Effector memory CD8-positive, alpha-beta T cell (primary cell): Measurements from ENCODE around the gene CCDC24.

Experiments
- ATAC-seq: fragments of 150-1000 bp; cut with Tn5 transposase; replicated peaks from 2 replicates; pipeline ENCODE4 v1.10.0; 2021; ENCODE audit warnings: mild to moderate bottlenecking, moderate library complexity
- DNase-seq, 3 experiments: peaks; one replicate each; pipeline ENCODE4 v3.0.0; 2021
- H3K27ac Mint-ChIP-seq, 2 donors: one replicate each; pipeline ENCODE4 v1.8.0; 2022; ENCODE audit warnings: mild to moderate bottlenecking in 2 of 2, mixed read lengths in 2 of 2, moderate library complexity in 2 of 2
- H3K27me3 Mint-ChIP-seq, 2 donors: one replicate each; pipeline ENCODE4 v1.8.0; 2022; ENCODE audit warnings: mixed read lengths in 2 of 2
- H3K36me3 Mint-ChIP-seq: one replicate; pipeline ENCODE4 v1.8.0; 2022; ENCODE audit warnings: mild to moderate bottlenecking, moderate library complexity, mixed read lengths; ENCODE audit not compliant: insufficient read depth
- H3K4me1 Mint-ChIP-seq, 2 donors: one replicate each; pipeline ENCODE4 v1.8.0; 2022; ENCODE audit warnings: low read depth in 2 of 2, mixed read lengths in 2 of 2
- H3K4me3 Mint-ChIP-seq, 2 donors: one replicate each; pipeline ENCODE4 v1.8.0; 2022; ENCODE audit warnings: mild to moderate bottlenecking in 2 of 2, mixed read lengths in 2 of 2, moderate library complexity in 2 of 2
- H3K9me3 Mint-ChIP-seq, 2 donors: one replicate each; pipeline ENCODE4 v1.8.0; 2022; ENCODE audit warnings: mixed read lengths in 2 of 2
- total RNA-seq, 9 experiments: gene quantifications; one replicate each; lab custom pipeline; 2026; lab: John Stamatoyannopoulos, UW

Gene CCDC24
- 0.88 to 7.4 (median 2.7) reads per million in 9 experiments for total RNA-seq

DNA sequence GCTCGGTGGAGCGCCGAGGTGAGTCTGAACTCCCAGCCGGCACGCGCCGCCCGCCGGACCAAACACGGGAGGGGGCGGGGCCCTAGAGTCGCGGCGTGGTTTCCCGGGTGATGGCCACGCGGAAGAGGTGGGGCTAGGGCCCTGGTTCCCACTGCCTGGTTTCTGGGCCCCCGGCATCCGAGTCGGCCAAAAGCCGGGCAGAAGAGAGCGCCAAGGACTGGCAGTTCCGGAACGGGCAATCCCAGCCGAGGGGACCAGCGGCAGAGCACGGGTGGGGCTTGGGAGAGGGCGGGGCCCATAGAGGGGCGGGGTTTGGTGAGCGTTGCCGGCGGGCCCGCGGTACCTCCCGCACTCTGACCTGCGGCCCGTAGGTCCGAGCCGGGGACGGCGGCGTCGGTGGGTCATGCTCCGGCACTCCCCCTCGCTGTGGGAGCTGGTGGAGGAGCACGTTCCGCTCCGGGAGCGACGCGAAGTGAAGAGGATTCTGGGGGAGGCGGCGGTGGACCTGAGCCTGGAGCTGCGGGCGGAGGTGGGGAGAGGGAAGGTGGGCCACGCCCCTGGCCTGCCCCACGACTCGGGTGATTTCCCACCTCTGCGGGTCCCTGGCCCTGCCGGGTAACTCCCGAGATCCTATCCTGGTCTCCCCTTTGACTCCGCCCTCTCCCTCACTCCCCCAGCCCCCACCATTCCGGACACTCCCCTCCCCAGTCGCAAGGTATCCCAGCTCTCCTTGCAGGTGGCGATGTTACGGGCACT lies at the start of gene CCDC24:
Gene CCDC24 (plus strand): TSS at position 124 of the 756 bp plus-strand sequence. CDS start 280 bp downstream, at position 404.
- Mint-ChIP-seq H3K4me3 (peak within 1 kb of the TSS; percentile 94 to 96), H3K36me3 (peaks cover 6% of the 10 kb centered on the region), H3K27me3 (no peaks in the 10 kb centered on the region), H3K27ac (peak within 1 kb of the TSS; percentile 92 to 95), H3K4me1 (peaks cover 8 to 14% of the 10 kb centered on the region in 2 donors), H3K9me3 (no peaks in the 10 kb centered on the region)
- ATAC-seq (peak; percentile 88), DNase-seq (peak; percentile 71 to 75 (median 72))

- Mint-ChIP-seq H3K27me3 (no peaks in the 10 kb centered on the region), H3K27ac (peak overlapping the region in 1 of 2 donors; percentile 36), H3K4me1 (peaks cover 14 to 32% of the 10 kb centered on the region in 2 donors), H3K36me3 (peaks cover 5% of the 10 kb centered on the region), H3K9me3 (no peaks in the 10 kb centered on the region), H3K4me3 (no peak overlapping the region)
- DNase-seq (no peak), ATAC-seq (no peak)
Observed at GRCh38 chr1:43942411-43942810, 49.0 kb upstream of the CCDC24 start.

DNA sequence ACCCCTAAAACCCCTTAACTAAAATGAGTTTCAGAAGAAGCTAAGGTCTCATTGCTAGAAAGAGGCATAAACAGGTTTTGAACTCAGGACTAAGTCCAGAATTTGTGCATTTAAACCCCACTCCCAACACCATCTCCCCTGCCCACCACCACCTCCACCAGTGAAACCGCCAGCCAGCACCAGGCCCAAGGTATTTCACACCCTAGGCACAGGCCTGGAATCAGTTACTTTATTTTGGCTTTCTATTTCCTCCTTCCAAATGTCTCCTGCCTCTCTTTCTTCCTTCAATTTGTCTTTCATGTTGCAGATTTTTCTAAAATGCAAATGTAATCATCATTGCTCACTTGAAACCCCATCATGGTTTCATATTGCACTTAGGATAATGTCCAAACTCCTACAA lies 46.5 kb upstream of the CCDC24 start:
- no peaks in the 10 kb centered on the region for H3K27me3 Mint-ChIP-seq
- peaks cover 29 to 51% of the 10 kb centered on the region in 2 donors for H3K4me1 Mint-ChIP-seq
- ATAC-seq (no peak), DNase-seq (no peak)
- no peaks in the 10 kb centered on the region for H3K9me3 Mint-ChIP-seq
- peak overlapping the region in 1 of 2 donors; percentile 5 for H3K4me3 Mint-ChIP-seq
- H3K27ac Mint-ChIP-seq: peak overlapping the region in 1 of 2 donors; percentile 57
- no peaks in the 10 kb centered on the region for H3K36me3 Mint-ChIP-seq

DNA sequence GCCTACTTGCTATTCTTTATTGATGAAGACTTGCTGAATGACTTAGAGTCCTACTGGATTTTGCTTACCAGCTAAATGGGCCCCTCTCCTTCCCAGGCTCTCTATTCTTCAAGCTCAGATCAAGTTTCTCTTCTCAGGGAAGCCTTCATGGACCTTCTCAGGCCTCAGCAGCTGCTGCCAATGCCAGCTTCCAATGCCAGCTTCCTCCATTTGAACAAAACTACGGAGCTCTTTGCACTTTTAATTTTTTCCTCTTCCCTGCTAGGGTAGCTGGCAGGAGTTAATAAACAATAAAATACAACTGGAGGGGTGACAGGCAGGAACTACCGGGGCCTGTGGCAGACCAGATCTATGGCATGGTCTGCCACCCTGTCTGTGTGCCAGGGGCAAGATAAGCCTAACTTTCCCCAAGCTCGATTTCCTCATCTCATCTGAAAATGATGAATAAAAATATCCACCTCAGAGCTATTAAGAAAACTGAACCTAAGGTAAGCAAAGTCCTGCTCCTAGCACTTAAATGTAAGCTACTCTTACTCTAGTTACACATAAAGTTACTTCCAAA lies 45.6 kb upstream of the CCDC24 start:
- no peaks in the 10 kb centered on the region for H3K36me3 Mint-ChIP-seq
- no peaks in the 10 kb centered on the region for H3K27me3 Mint-ChIP-seq
- H3K4me1 Mint-ChIP-seq: peaks cover 31 to 58% of the 10 kb centered on the region in 2 donors
- ATAC-seq: no peak
- H3K4me3 Mint-ChIP-seq: peak overlapping the region; percentile 94 to 96
- H3K9me3 Mint-ChIP-seq: no peaks in the 10 kb centered on the region
- no peak for DNase-seq
- peak overlapping the region; percentile 94 to 98 for H3K27ac Mint-ChIP-seq

- Mint-ChIP-seq H3K36me3 (peaks cover 3% of the 10 kb centered on the region), H3K27ac (peak within 1 kb of the TSS; percentile 94 to 98), H3K9me3 (no peaks in the 10 kb centered on the region), H3K4me3 (peak within 1 kb of the TSS; percentile 94 to 96), H3K4me1 (peaks cover 34 to 65% of the 10 kb centered on the region in 2 donors), H3K27me3 (no peaks in the 10 kb centered on the region)
- DNase-seq: peak; percentile 94 to 98 (median 96)
- peak; percentile 96 for ATAC-seq
Observed at GRCh38 chr1:43946236-43947060, 45.0 kb upstream of the CCDC24 start, which contains the start of gene IPO13. IPO13 (plus strand) TSS chr1:43946950; CDS start chr1:43947601, 651 bp downstream.

GRCh38 chr1:43947061-43947873 lies 44.1 kb upstream of the CCDC24 start:
- Mint-ChIP-seq H3K27me3 (no peaks in the 10 kb centered on the region), H3K36me3 (peaks cover 3% of the 10 kb centered on the region), H3K4me3 (peak overlapping the region; percentile 94 to 96), H3K4me1 (peaks cover 34 to 66% of the 10 kb centered on the region in 2 donors), H3K9me3 (no peaks in the 10 kb centered on the region), H3K27ac (peak overlapping the region; percentile 94 to 98)
- DNase-seq (peak in 1 of 3 experiments; percentile 11), ATAC-seq (no peak)

- DNase-seq (no peak), ATAC-seq (no peak)
- H3K4me3 Mint-ChIP-seq: peak overlapping the region; percentile 94 to 96
- peaks cover 3% of the 10 kb centered on the region for H3K36me3 Mint-ChIP-seq
- peak overlapping the region; percentile 94 to 98 for H3K27ac Mint-ChIP-seq
- no peaks in the 10 kb centered on the region for H3K27me3 Mint-ChIP-seq
- no peaks in the 10 kb centered on the region for H3K9me3 Mint-ChIP-seq
- H3K4me1 Mint-ChIP-seq: peaks cover 34 to 60% of the 10 kb centered on the region in 2 donors
Observed at GRCh38 chr1:43947874-43948437, 43.4 kb upstream of the CCDC24 start.

- Mint-ChIP-seq H3K36me3 (peaks cover 3% of the 10 kb centered on the region), H3K4me1 (peaks cover 32 to 58% of the 10 kb centered on the region in 2 donors), H3K27ac (no peak overlapping the region), H3K27me3 (no peaks in the 10 kb centered on the region), H3K9me3 (no peaks in the 10 kb centered on the region), H3K4me3 (no peak overlapping the region)
- ATAC-seq (no peak), DNase-seq (no peak)
Observed at GRCh38 chr1:43949678-43950077, 41.7 kb upstream of the CCDC24 start.

DNA sequence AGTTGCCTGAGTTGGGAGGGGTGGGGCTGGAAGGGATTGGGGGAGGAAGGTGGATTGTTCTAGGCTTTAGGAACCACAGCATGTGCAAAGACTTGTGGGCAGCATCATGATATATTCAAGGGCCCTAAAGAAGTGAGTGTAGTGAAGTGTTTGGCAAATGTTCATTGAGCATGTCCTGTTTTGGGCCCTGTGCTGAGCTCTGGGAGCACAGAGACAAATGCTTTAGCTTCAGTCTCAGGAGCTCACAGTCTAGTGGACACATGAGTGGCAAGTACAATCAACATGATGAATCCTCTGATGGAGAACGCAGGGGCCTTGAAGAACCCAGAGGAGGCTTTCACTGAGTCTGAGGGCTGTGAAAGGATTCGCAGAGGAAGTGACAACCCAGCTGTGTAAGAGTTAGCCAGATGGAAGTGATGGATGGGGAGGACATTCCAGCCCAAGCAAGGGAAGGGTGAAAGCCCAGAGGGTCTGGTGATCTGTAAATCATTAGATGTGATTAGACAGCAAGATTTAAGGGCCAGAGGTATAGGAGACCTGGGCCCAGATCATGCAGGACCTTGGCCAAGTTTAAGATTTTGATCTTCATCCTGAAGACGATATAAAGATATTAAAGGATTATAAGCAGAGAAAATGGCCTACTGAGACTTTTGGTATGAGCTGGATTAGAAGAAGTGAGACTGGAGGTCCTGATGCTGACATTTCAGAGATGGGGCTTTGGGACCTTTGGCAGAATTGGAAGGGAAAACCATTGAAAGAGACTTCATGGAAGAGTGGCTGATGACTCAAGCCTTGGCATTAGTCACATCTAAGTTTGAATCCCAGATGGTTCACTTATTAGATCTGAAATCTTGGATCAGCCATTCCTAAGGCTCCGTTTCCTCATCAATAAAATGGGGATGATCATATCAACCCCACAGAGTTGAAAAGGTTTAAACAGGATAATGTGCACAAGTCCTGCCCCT lies 40.1 kb upstream of the CCDC24 start:
- H3K4me1 Mint-ChIP-seq: peaks cover 26 to 49% of the 10 kb centered on the region in 2 donors
- no peak overlapping the region for H3K4me3 Mint-ChIP-seq
- peaks cover 3% of the 10 kb centered on the region for H3K36me3 Mint-ChIP-seq
- no peaks in the 10 kb centered on the region for H3K9me3 Mint-ChIP-seq
- DNase-seq: no peak
- H3K27me3 Mint-ChIP-seq: no peaks in the 10 kb centered on the region
- ATAC-seq: no peak
- H3K27ac Mint-ChIP-seq: no peak overlapping the region

- Mint-ChIP-seq H3K4me1 (peaks cover 20 to 36% of the 10 kb centered on the region in 2 donors), H3K4me3 (no peak overlapping the region), H3K36me3 (peaks cover 3% of the 10 kb centered on the region), H3K9me3 (no peaks in the 10 kb centered on the region), H3K27ac (no peak overlapping the region), H3K27me3 (no peaks in the 10 kb centered on the region)
- ATAC-seq (no peak), DNase-seq (no peak)
Observed at GRCh38 chr1:43952731-43953346, 38.6 kb upstream of the CCDC24 start.

DNA sequence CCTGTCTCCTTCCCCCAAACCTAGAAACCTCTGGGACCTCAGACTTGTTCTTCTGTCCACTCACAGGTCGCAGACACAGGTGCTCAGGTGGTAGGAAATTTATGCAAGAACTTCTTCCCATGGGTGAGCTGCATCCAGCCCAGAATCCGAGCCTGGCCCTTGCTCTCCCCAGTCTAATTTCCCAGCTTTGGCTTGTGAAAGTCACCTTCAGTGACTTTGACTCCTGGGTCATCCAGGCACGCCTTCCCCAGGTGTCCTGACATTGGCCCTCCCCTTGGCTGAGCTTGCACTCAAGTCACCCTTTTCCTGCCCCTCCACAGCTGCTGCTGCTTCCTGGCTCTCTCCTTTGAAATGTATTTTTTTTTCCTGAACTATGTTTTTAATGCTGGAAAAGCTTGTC lies 38.0 kb upstream of the CCDC24 start:
- H3K9me3 Mint-ChIP-seq: no peaks in the 10 kb centered on the region
- H3K4me3 Mint-ChIP-seq: no peak overlapping the region
- peaks cover 17 to 31% of the 10 kb centered on the region in 2 donors for H3K4me1 Mint-ChIP-seq
- ATAC-seq: no peak
- H3K36me3 Mint-ChIP-seq: peaks cover 3% of the 10 kb centered on the region
- no peak overlapping the region for H3K27ac Mint-ChIP-seq
- no peak for DNase-seq
- no peaks in the 10 kb centered on the region for H3K27me3 Mint-ChIP-seq
